ENCODE results near the gene TIMM50. TPM values are rescaled to one million over a fixed set of nuclear protein-coding genes. Genes with fewer than 3 reads are reported as not detected.

TIMM50 gene
- total RNA-seq, 1 donor from 2014 or later: 43.9 TPM

GRCh38 chr19:39518975-39519374 is 38.3 kb downstream of the TIMM50 start:
- H3K4me3 ChIP-seq: no peak overlapping the region
- DNase-seq (no peak), ATAC-seq (no peak)
- H3K36me3 ChIP-seq: no peaks in the 10 kb centered on the region
- intact Hi-C loops (cut with DNase I): no loop called here
- no peak for TF ChIP-seq CTCF (IDR thresholded peaks at IDR 0.05)
- H3K9me3 ChIP-seq: no peaks in the 10 kb centered on the region
- H3K27ac ChIP-seq: no peak overlapping the region
- H3K27me3 ChIP-seq: peaks cover 43% of the 10 kb centered on the region
- H3K4me1 ChIP-seq: peaks cover 14% of the 10 kb centered on the region

GRCh38 chr19:39520541-39521484 is 40.2 kb downstream of the TIMM50 start:
- Histone ChIP-seq H3K4me3 (no peak overlapping the region), H3K27me3 (peaks cover 25% of the 10 kb centered on the region), H3K9me3 (no peaks in the 10 kb centered on the region), H3K36me3 (no peaks in the 10 kb centered on the region), H3K4me1 (peaks cover 3% of the 10 kb centered on the region), H3K27ac (no peak overlapping the region)
- TF ChIP-seq CTCF (IDR thresholded peaks at IDR 0.05): no peak
- ATAC-seq (no peak), DNase-seq (no peak)
- intact Hi-C loops (cut with DNase I): no loop called here

GRCh38 chr19:39524495-39524894 is 43.9 kb downstream of the TIMM50 start:
- intact Hi-C loops (cut with DNase I): no loop called here
- Histone ChIP-seq H3K36me3 (no peaks in the 10 kb centered on the region), H3K4me3 (no peak overlapping the region), H3K27ac (no peak overlapping the region), H3K27me3 (no peaks in the 10 kb centered on the region), H3K9me3 (no peaks in the 10 kb centered on the region), H3K4me1 (no peaks in the 10 kb centered on the region)
- DNase-seq (no peak), ATAC-seq (peak; percentile 84)
- no peak for TF ChIP-seq CTCF (IDR thresholded peaks at IDR 0.05)

- intact Hi-C loops (cut with DNase I): no loop called here
- no peak for ATAC-seq
- no peak for DNase-seq
- no peaks in the 10 kb centered on the region for H3K4me1 ChIP-seq
- no peaks in the 10 kb centered on the region for H3K27me3 ChIP-seq
- no peak for TF ChIP-seq CTCF (IDR thresholded peaks at IDR 0.05)
- no peak overlapping the region for H3K4me3 ChIP-seq
- H3K9me3 ChIP-seq: no peaks in the 10 kb centered on the region
- H3K27ac ChIP-seq: no peak overlapping the region
- no peaks in the 10 kb centered on the region for H3K36me3 ChIP-seq
These were observed 44.6 kb downstream of the TIMM50 start for GRCh38 chr19:39525205-39525604.

GRCh38 chr19:39531834-39532232 is 51.2 kb downstream of the TIMM50 start:
- peaks cover 16% of the 10 kb centered on the region for H3K4me1 ChIP-seq
- no peak for ATAC-seq
- TF ChIP-seq CTCF (IDR thresholded peaks at IDR 0.05): no peak
- peak overlapping the region; percentile 97 for H3K4me3 ChIP-seq
- DNase-seq: no peak
- intact Hi-C loops (cut with DNase I): no loop called here
- no peaks in the 10 kb centered on the region for H3K9me3 ChIP-seq
- peak overlapping the region; percentile 84 for H3K27ac ChIP-seq
- H3K27me3 ChIP-seq: no peaks in the 10 kb centered on the region
- no peaks in the 10 kb centered on the region for H3K36me3 ChIP-seq
